Calu3 (cell line): ENCODE data around the gene ITGB2. TPM values are rescaled to one million over a fixed set of nuclear protein-coding genes. Genes with fewer than 3 reads are reported as not detected.
A peak's percentile ranks its signal among the peaks of the same experiment; 100 is the strongest.

ENCODE experiments used
- BruUV-seq: library from RNA; stranded (reverse); fragments of 400-500 nt; replicated peaks from 2 replicates; lab custom pipeline; 2021; lab: Mats Ljungman, UMichigan
- CTCF ChIA-PET: fragments of 300-600 bp; sonication (Branson Sonifier 250); formaldehyde crosslinking; loops from one replicate; lab custom pipeline; 2022; ENCODE audit warnings: antibody characterized with exemption; lab: Charles Lee
- DNase-seq: peaks from one replicate; pipeline ENCODE4 v3.0.0; 2022
- H3K27ac Mint-ChIP-seq: one replicate; pipeline ENCODE4 v1.8.0; 2022; ENCODE audit warnings: mixed read lengths; ENCODE audit not compliant: unreplicated experiment
- H3K27me3 Mint-ChIP-seq: one replicate; pipeline ENCODE4 v1.8.0; 2022; ENCODE audit warnings: mixed read lengths; ENCODE audit not compliant: unreplicated experiment
- H3K36me3 Mint-ChIP-seq: one replicate; pipeline ENCODE4 v1.8.0; 2022; ENCODE audit warnings: mild to moderate bottlenecking, moderate library complexity, mixed read lengths; ENCODE audit not compliant: insufficient read depth, unreplicated experiment
- H3K4me1 Mint-ChIP-seq: one replicate; pipeline ENCODE4 v1.8.0; 2022; ENCODE audit warnings: mild to moderate bottlenecking, low read depth, mixed read lengths; ENCODE audit not compliant: unreplicated experiment
- H3K4me3 Mint-ChIP-seq: one replicate; pipeline ENCODE4 v1.8.0; 2022; ENCODE audit warnings: mild to moderate bottlenecking, low read depth, moderate library complexity, mixed read lengths; ENCODE audit not compliant: unreplicated experiment
- H3K9me3 Mint-ChIP-seq: one replicate; pipeline ENCODE4 v1.8.0; 2022; ENCODE audit warnings: low read depth, mixed read lengths; ENCODE audit not compliant: unreplicated experiment
- CTCF ChIP-seq: fragments of 200-600 bp; IDR thresholded peaks from one replicate; pipeline ENCODE4 v1.8.0; 2022; ENCODE audit warnings: antibody characterized with exemption; ENCODE audit not compliant: unreplicated experiment
- intact Hi-C: fragments of 100-400 bp; cut with micrococcal nuclease; formaldehyde crosslinking; loops from one replicate; pipeline ENCODE4 v1.10.0; 2022; ENCODE audit not compliant: unreplicated experiment
- total RNA-seq: library from RNA; stranded (reverse); gene quantifications from 2 replicates; pipeline ENCODE4 v1.2.3, GENCODE V29; 2022

Gene ITGB2
- total RNA-seq, 1 experiment from 2014 or later = 0.42 TPM

GRCh38 chr21:44911068-44911383, 9.7 kb downstream of the ITGB2 start:
- no TSS peak for BruUV-seq
- TF ChIP-seq CTCF = no peak
- H3K27ac Mint-ChIP-seq = peak overlapping the region; percentile 13
- H3K4me1 Mint-ChIP-seq = peaks cover 17% of the 10 kb centered on the region
- no peak for DNase-seq
- H3K9me3 Mint-ChIP-seq = no peaks in the 10 kb centered on the region
- CTCF ChIA-PET = interaction anchor here (0.5 to 1.5 kb wide), 3 partner anchors 16 to 110 kb away, joined by 3 to 8 read pairs (median 3); partner anchors contain the start of gene UBE2G2
- intact Hi-C loops = no loop called here
- H3K27me3 Mint-ChIP-seq = peaks cover 29% of the 10 kb centered on the region
- no peak overlapping the region for H3K4me3 Mint-ChIP-seq
- H3K36me3 Mint-ChIP-seq = peaks cover 9% of the 10 kb centered on the region

- BruUV-seq = no TSS peak
- Mint-ChIP-seq H3K36me3 (peaks cover 9% of the 10 kb centered on the region), H3K27me3 (peaks cover 35% of the 10 kb centered on the region), H3K4me3 (no peak overlapping the region), H3K9me3 (no peaks in the 10 kb centered on the region), H3K27ac (no peak overlapping the region), H3K4me1 (peaks cover 17% of the 10 kb centered on the region)
- CTCF ChIA-PET = interaction anchor here (1.5 kb wide), 1 partner anchor 109 kb away, joined by 8 read pairs; the partner anchor contains the start of gene UBE2G2
- no peak for TF ChIP-seq CTCF
- no peak for DNase-seq
- intact Hi-C loops = no loop called here
Observed at GRCh38 chr21:44910229-44911067, 10.3 kb downstream of the ITGB2 start.

GRCh38 chr21:44909719-44910118, 11.0 kb downstream of the ITGB2 start:
- Mint-ChIP-seq H3K4me1 (peaks cover 17% of the 10 kb centered on the region), H3K4me3 (no peak overlapping the region), H3K27me3 (peaks cover 41% of the 10 kb centered on the region), H3K36me3 (peaks cover 9% of the 10 kb centered on the region), H3K27ac (no peak overlapping the region), H3K9me3 (no peaks in the 10 kb centered on the region)
- DNase-seq = no peak
- intact Hi-C loops = no loop called here
- BruUV-seq = no TSS peak
- CTCF ChIA-PET = interaction anchor here (0.6 kb wide), 1 partner anchor 22 kb away, joined by 3 read pairs; no protein-coding TSS in a partner anchor
- no peak for TF ChIP-seq CTCF

- Mint-ChIP-seq H3K4me3 (no peak overlapping the region), H3K27ac (no peak overlapping the region)
- intact Hi-C loops = no loop called here
Observed at GRCh38 chr21:44908908-44909307, 11.8 kb downstream of the ITGB2 start.

More at GRCh38 chr21:44908908-44909307, 11.8 kb downstream of the ITGB2 start:
- no peaks in the 10 kb centered on the region for H3K9me3 Mint-ChIP-seq
- CTCF ChIA-PET = no interaction called here
- no peak for TF ChIP-seq CTCF
- no TSS peak for BruUV-seq
- no peak for DNase-seq
- H3K36me3 Mint-ChIP-seq = peaks cover 9% of the 10 kb centered on the region
- peaks cover 49% of the 10 kb centered on the region for H3K27me3 Mint-ChIP-seq
- H3K4me1 Mint-ChIP-seq = peaks cover 9% of the 10 kb centered on the region
